Endodermal cell (in vitro differentiated cells): Measurements from ENCODE around the gene HIBADH. TPM values are rescaled to one million over a fixed set of nuclear protein-coding genes. Genes with fewer than 3 reads are reported as not detected.

Source experiments
- DNase-seq: peaks from one replicate; pipeline ENCODE4 v3.0.0-alpha.2; 2017
- H3K27ac ChIP-seq: 2 replicates; pipeline ENCODE4 v1.5.1; 2013; ENCODE audit warnings: mild to moderate bottlenecking, low read depth, low read length, moderate library complexity
- H3K27me3 ChIP-seq: 2 replicates; pipeline ENCODE4 v1.6.1; 2013; ENCODE audit warnings: mild to moderate bottlenecking, low read length, moderate library complexity; ENCODE audit not compliant: insufficient read depth, control insufficient read depth, poor library complexity, severe bottlenecking
- H3K36me3 ChIP-seq: 2 replicates; pipeline ENCODE4 v1.7.0; 2013; ENCODE audit warnings: mild to moderate bottlenecking, low read length, moderate library complexity; ENCODE audit not compliant: control insufficient read depth, insufficient read depth
- H3K4me1 ChIP-seq: one replicate; pipeline ENCODE4 v1.7.0; 2013; ENCODE audit warnings: low read length; ENCODE audit not compliant: control insufficient read depth, insufficient read depth
- H3K4me3 ChIP-seq: 2 replicates; pipeline ENCODE4 v1.5.1; 2013; ENCODE audit warnings: mild to moderate bottlenecking, low read length, moderate library complexity
- H3K9ac ChIP-seq: 2 replicates; pipeline ENCODE4 v1.6.1; 2013; ENCODE audit warnings: mild to moderate bottlenecking, low read length, moderate library complexity; ENCODE audit not compliant: poor library complexity, severe bottlenecking; ENCODE audit errors: extremely low read depth
- H3K9me3 ChIP-seq: 2 replicates; pipeline ENCODE4 v1.6.1; 2013; ENCODE audit warnings: mild to moderate bottlenecking, low read length, moderate library complexity; ENCODE audit not compliant: control insufficient read depth
- H3K27ac Mint-ChIP-seq: 2 replicates; pipeline ENCODE4 v1.8.0; 2020; ENCODE audit warnings: mixed read lengths
- H3K27me3 Mint-ChIP-seq: 2 replicates; pipeline ENCODE4 v1.8.0; 2021; ENCODE audit warnings: mild to moderate bottlenecking, mixed read lengths; ENCODE audit not compliant: insufficient read depth
- H3K36me3 Mint-ChIP-seq: 2 replicates; pipeline ENCODE4 v1.8.0; 2020; ENCODE audit warnings: low read depth, mixed read lengths
- H3K4me1 Mint-ChIP-seq: 2 replicates; pipeline ENCODE4 v1.8.0; 2020; ENCODE audit warnings: mixed read lengths
- H3K4me3 Mint-ChIP-seq: 2 replicates; pipeline ENCODE4 v1.8.0; 2020; ENCODE audit warnings: mild to moderate bottlenecking, moderate library complexity, mixed read lengths
- H3K9me3 Mint-ChIP-seq: 2 replicates; pipeline ENCODE4 v1.8.0; 2020; ENCODE audit warnings: mild to moderate bottlenecking, mixed read lengths
- CTCF ChIP-seq: fragments of 200-600 bp; sonication (generic); conservative IDR thresholded peaks from 2 replicates; pipeline ENCODE4 v1.5.0; 2021; ENCODE audit warnings: antibody characterized with exemption, mild to moderate bottlenecking
- WGBS, 2 experiments: methylation state at CpG; one replicate each; pipeline versions ENCODE4 v1.1.5 to v1.1.7; 2013; ENCODE audit warnings: missing lambda C conversion rate in 2 of 2, mixed read lengths in 1 of 2; ENCODE audit not compliant: insufficient coverage in 1 of 2, insufficient read length in 1 of 2; 5-methylcytosine and 5-hydroxymethylcytosine counted together
- total RNA-seq, 2 donors: library from RNA; stranded (reverse); fragmentation: NEBNext Ultra II Directional in 1 of 2; extraction: Animal tissue kit (Norgen Biotek cat#: 25700) in 1 of 2; gene quantifications; 2 replicates in 1 of 2; 3 replicates in 1 of 2; pipeline ENCODE4 v1.2.1, GENCODE V29; 2021

Gene HIBADH
- total RNA-seq, 2 donors from 2014 or later = 48.3 to 78.1 TPM

GRCh38 chr7:27527348-27527714 is 135.4 kb downstream of the HIBADH start:
- peaks cover 19% of the 10 kb centered on the region for H3K9me3 Mint-ChIP-seq
- H3K4me1 Mint-ChIP-seq = peaks cover 19% of the 10 kb centered on the region
- peaks cover 69% of the 10 kb centered on the region for H3K36me3 Mint-ChIP-seq
- H3K4me1 ChIP-seq = peaks cover 12% of the 10 kb centered on the region
- no peak for TF ChIP-seq CTCF
- no peak overlapping the region for H3K27ac ChIP-seq
- DNase-seq = no peak
- H3K27me3 ChIP-seq = no peaks in the 10 kb centered on the region
- H3K9ac ChIP-seq = no peak overlapping the region
- 40 to 68% methylated on average over 1 to 2 of the region's 2 CpGs for WGBS, 2 experiments
- peaks cover 36% of the 10 kb centered on the region for H3K9me3 ChIP-seq
- H3K4me3 ChIP-seq = no peak overlapping the region
- peaks cover 35% of the 10 kb centered on the region for H3K36me3 ChIP-seq
- no peaks in the 10 kb centered on the region for H3K27me3 Mint-ChIP-seq
- no peak overlapping the region for H3K27ac Mint-ChIP-seq
- no peak overlapping the region for H3K4me3 Mint-ChIP-seq

GRCh38 chr7:27526611-27527347 is 135.9 kb downstream of the HIBADH start:
- Histone ChIP-seq H3K36me3 (peaks cover 35% of the 10 kb centered on the region), H3K9ac (no peak overlapping the region), H3K27me3 (no peaks in the 10 kb centered on the region), H3K4me3 (no peak overlapping the region), H3K4me1 (peaks cover 8% of the 10 kb centered on the region), H3K27ac (no peak overlapping the region), H3K9me3 (peaks cover 36% of the 10 kb centered on the region)
- Mint-ChIP-seq H3K9me3 (peaks cover 19% of the 10 kb centered on the region), H3K27ac (no peak overlapping the region), H3K4me1 (peaks cover 18% of the 10 kb centered on the region), H3K4me3 (no peak overlapping the region), H3K36me3 (peaks cover 70% of the 10 kb centered on the region), H3K27me3 (no peaks in the 10 kb centered on the region)
- DNase-seq = no peak
- TF ChIP-seq CTCF = no peak
- 40 to 52% methylated on average over 1 of the region's 1 CpG for WGBS, 2 experiments

GRCh38 chr7:27526131-27526530 is 136.6 kb downstream of the HIBADH start:
- TF ChIP-seq CTCF = no peak
- no peak for DNase-seq
- Mint-ChIP-seq H3K27ac (no peak overlapping the region), H3K4me1 (peaks cover 18% of the 10 kb centered on the region), H3K36me3 (peaks cover 70% of the 10 kb centered on the region), H3K27me3 (no peaks in the 10 kb centered on the region), H3K9me3 (peaks cover 19% of the 10 kb centered on the region), H3K4me3 (no peak overlapping the region)
- H3K4me3 ChIP-seq = no peak overlapping the region
- H3K9me3 ChIP-seq = peaks cover 36% of the 10 kb centered on the region
- H3K27me3 ChIP-seq = no peaks in the 10 kb centered on the region
- H3K4me1 ChIP-seq = peaks cover 8% of the 10 kb centered on the region
- WGBS, 2 experiments = 92 to 93% methylated on average over 3 to 5 of the region's 5 CpGs
- H3K9ac ChIP-seq = no peak overlapping the region
- no peak overlapping the region for H3K27ac ChIP-seq
- peaks cover 35% of the 10 kb centered on the region for H3K36me3 ChIP-seq
